ENCODE results near the gene PIANP.

PIANP gene

GRCh38 chr12:6703631-6704030 is 3.0 kb upstream of the PIANP start:
- DNase-seq (ENCODE audit: low spot score): peak; percentile 69

- DNase-seq (ENCODE audit: low spot score): no peak
These were observed 608 bp upstream of the PIANP start for GRCh38 chr12:6701078-6701768.

- no peak for DNase-seq (ENCODE audit: low spot score)
These were observed 498 bp downstream of the PIANP start for GRCh38 chr12:6699989-6700645.

GRCh38 chr12:6699259-6699988 is 1.2 kb downstream of the PIANP start:
- DNase-seq (ENCODE audit: low spot score): no peak

- DNase-seq (ENCODE audit: low spot score): no peak
These were observed 2.1 kb downstream of the PIANP start for GRCh38 chr12:6698352-6699046.

GRCh38 chr12:6697584-6698351 is 2.8 kb downstream of the PIANP start:
- DNase-seq (ENCODE audit: low spot score): peak; percentile 64

GRCh38 chr12:6696690-6697583 is 3.7 kb downstream of the PIANP start:
- DNase-seq (ENCODE audit: low spot score): no peak

GRCh38 chr12:6695313-6696045 is 5.1 kb downstream of the PIANP start:
- no peak for DNase-seq (ENCODE audit: low spot score)

- DNase-seq (ENCODE audit: low spot score): no peak
These were observed 5.9 kb downstream of the PIANP start for GRCh38 chr12:6694701-6695100.

GRCh38 chr12:6693832-6694355 is 6.7 kb downstream of the PIANP start:
- DNase-seq (ENCODE audit: low spot score): no peak

GRCh38 chr12:6692888-6693287 is 7.7 kb downstream of the PIANP start:
- no peak for DNase-seq (ENCODE audit: low spot score)

- DNase-seq (ENCODE audit: low spot score): no peak
These were observed 9.1 kb downstream of the PIANP start for GRCh38 chr12:6691473-6691872.

GRCh38 chr12:6688999-6689882 is 11.4 kb downstream of the PIANP start, which contains the start of gene ZNF384:
TSS of gene ZNF384 (minus strand) at chr12:6689375. CDS start at chr12:6679520, 9,855 bp downstream.
- peak; percentile 99 for DNase-seq (ENCODE audit: low spot score)

GRCh38 chr12:6688543-6688998 is 12.0 kb downstream of the PIANP start:
- DNase-seq (ENCODE audit: low spot score): peak; percentile 41

- no peak for DNase-seq (ENCODE audit: low spot score)
These were observed 14.8 kb downstream of the PIANP start for GRCh38 chr12:6685814-6686213.

GRCh38 chr12:6684609-6685008 is 16.0 kb downstream of the PIANP start:
- DNase-seq (ENCODE audit: low spot score): no peak

- DNase-seq (ENCODE audit: low spot score): no peak
These were observed 23.7 kb downstream of the PIANP start for GRCh38 chr12:6676962-6677361.

- DNase-seq (ENCODE audit: low spot score): no peak
These were observed 28.5 kb downstream of the PIANP start for GRCh38 chr12:6672143-6672542.
